ENCODE data around the gene NR6A1. TPM values are rescaled to one million over a fixed set of nuclear protein-coding genes. Genes with fewer than 3 reads are reported as not detected.

The NR6A1 gene
- total and polyA plus RNA-seq, 9 donors, result 0.29 to 1.7 (median 1.00) TPM

- no peak for DNase-seq
- no peaks in the 10 kb centered on the region for H3K27me3 ChIP-seq
Measured at GRCh38 chr9:124479947-124480620, 291.0 kb downstream of the NR6A1 start.

DNA sequence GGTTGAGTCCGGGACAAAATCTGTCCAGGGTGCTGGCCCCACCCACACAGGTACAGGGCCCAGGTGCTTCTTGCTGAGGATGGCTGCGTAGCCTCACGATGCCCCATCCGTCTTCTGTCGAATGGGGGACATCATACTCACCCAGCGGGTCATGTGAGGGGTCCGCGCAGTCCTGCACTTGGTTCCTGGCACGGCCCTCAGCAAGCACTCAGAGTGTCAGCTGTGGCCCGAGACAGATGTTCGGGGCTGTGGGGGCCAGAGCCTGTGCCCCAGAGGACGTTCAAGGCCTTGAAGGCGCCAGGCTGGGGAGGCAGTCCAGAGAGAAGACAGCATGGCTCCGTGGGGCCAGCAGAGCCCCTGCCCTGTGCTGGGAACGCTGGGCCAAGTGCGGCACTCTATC lies 291.7 kb downstream of the NR6A1 start:
- Histone ChIP-seq H3K9me3 (no peaks in the 10 kb centered on the region), H3K27ac (no peak overlapping the region), H3K4me1 (ENCODE audit: insufficient read depth) (peaks cover 3% of the 10 kb centered on the region), H3K36me3 (no peaks in the 10 kb centered on the region), H3K27me3 (no peaks in the 10 kb centered on the region), H3K4me3 (no peak overlapping the region)
- intact Hi-C loops (cut with DNase I), result no loop called here
- no peak for DNase-seq
- 48 to 64% (median 64%) methylated on average over 15 to 16 of the region's 16 CpGs for WGBS, 3 donors
- TF ChIP-seq EP300 (IDR thresholded peaks at IDR 0.05), result no peak
- no peak for TF ChIP-seq CTCF (IDR thresholded peaks at IDR 0.05)
- TF ChIP-seq POLR2A (IDR thresholded peaks at IDR 0.05), result no peak

More at GRCh38 chr9:124479947-124480620, 291.0 kb downstream of the NR6A1 start:
- intact Hi-C loops (cut with DNase I), result no loop called here
- no peaks in the 10 kb centered on the region for H3K9me3 ChIP-seq
- peaks cover 3% of the 10 kb centered on the region for H3K4me1 ChIP-seq (ENCODE audit: insufficient read depth)
- H3K36me3 ChIP-seq, result no peaks in the 10 kb centered on the region
- H3K4me3 ChIP-seq, result no peak overlapping the region
- no peak overlapping the region for H3K27ac ChIP-seq
- 60 to 69% (median 68%) methylated on average over 6 of the region's 6 CpGs for WGBS, 3 donors
- TF ChIP-seq CTCF (IDR thresholded peaks at IDR 0.05) (no peak), EP300 (IDR thresholded peaks at IDR 0.05) (no peak)

DNA sequence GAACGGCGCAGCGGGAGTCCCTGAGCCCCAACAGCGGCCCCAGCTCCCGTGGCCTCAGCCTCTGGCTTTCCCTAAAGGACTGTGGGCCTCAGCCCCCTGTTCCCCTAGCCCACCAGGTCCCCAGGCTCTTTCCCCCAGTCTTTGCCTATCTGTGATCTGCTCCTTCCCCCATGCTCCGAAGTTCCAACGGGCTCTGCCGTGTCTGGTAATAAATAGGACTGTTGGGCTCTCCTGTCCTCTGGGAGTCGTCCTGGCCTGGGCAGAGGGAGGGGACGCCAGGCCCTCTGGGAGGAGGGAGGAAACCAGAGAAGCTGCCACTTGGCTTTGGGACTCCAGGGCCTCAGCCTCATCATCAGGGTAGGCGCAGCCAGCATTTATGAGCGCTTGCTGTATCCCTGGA lies 292.8 kb downstream of the NR6A1 start:
- H3K4me3 ChIP-seq, result no peak overlapping the region
- intact Hi-C loops (cut with DNase I), result no loop called here
- H3K4me1 ChIP-seq (ENCODE audit: insufficient read depth), result peaks cover 3% of the 10 kb centered on the region
- H3K36me3 ChIP-seq, result no peaks in the 10 kb centered on the region
- no peaks in the 10 kb centered on the region for H3K27me3 ChIP-seq
- no peak overlapping the region for H3K27ac ChIP-seq
- no peaks in the 10 kb centered on the region for H3K9me3 ChIP-seq
- no peak for TF ChIP-seq EP300 (IDR thresholded peaks at IDR 0.05)
- TF ChIP-seq POLR2A (IDR thresholded peaks at IDR 0.05), result no peak
- TF ChIP-seq CTCF (IDR thresholded peaks at IDR 0.05), result no peak
- no peak for DNase-seq
- 44 to 47% (median 44%) methylated on average over 10 to 12 of the region's 12 CpGs for WGBS, 3 donors

DNA sequence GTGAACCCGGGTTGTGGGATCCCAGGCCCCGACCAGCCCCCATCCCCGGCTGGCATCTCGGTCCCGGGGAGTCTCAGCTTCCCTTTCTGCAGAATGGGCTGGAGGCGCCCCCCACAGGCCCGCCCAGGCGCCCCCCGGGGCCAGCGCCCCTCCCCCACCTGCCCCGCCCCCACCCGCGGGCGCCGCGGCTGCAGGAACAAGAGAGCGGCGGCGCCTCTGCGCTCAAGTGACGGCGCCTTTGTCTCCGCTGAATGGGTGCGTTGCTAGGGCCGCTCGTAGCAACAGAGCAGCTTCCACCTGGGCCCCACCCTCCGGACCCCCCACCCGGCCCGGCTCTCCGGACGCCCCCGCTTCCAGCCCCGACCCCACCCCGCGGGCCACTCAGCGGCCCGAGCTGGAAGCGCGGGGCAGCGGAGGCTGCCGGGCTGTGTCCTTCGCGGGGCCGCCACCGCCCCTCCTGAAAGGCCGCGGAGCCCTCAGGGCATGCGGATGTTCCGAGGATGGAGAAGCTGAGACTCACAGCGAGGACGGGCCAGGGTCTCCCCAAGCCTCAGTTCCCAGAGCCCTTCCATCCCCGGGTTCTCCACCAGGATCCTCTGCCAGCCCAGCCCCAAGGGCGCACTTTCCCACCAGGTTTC lies 293.3 kb downstream of the NR6A1 start:
- H3K9me3 ChIP-seq, result no peaks in the 10 kb centered on the region
- H3K4me1 ChIP-seq (ENCODE audit: insufficient read depth), result peaks cover 3% of the 10 kb centered on the region
- WGBS, 3 donors, result 2 to 6% (median 2%) methylated on average over 25 to 53 of the region's 53 CpGs
- DNase-seq, result no peak
- TF ChIP-seq POLR2A (IDR thresholded peaks at IDR 0.05) (no peak), EP300 (IDR thresholded peaks at IDR 0.05) (no peak), CTCF (IDR thresholded peaks at IDR 0.05) (no peak)
- no peak overlapping the region for H3K27ac ChIP-seq
- intact Hi-C loops (cut with DNase I), result no loop called here
- H3K4me3 ChIP-seq, result no peak overlapping the region
- H3K36me3 ChIP-seq, result no peaks in the 10 kb centered on the region
- no peaks in the 10 kb centered on the region for H3K27me3 ChIP-seq

All from ovary (tissue), 9 donors.